ENCODE measurements around the gene TNS3.
"Not testable (repeated sequence)": the region's sequence is repeated elsewhere in the genome, so short reads cannot be mapped to it uniquely, and the experiment has no call there.

The TNS3 gene

GRCh38 chr7:47443049-47443448, 138.9 kb downstream of the TNS3 start:
- H3K4me3 ChIP-seq (ENCODE audit: low read depth, low read length), result no peak overlapping the region
- no peak for TF ChIP-seq CTCF (IDR thresholded peaks at IDR 0.05; ENCODE audit: low read depth, low read length)

- no peak for TF ChIP-seq CTCF (IDR thresholded peaks at IDR 0.05; ENCODE audit: low read depth, low read length)
Observed at GRCh38 chr7:47442605-47442865, 139.4 kb downstream of the TNS3 start.

GRCh38 chr7:47441796-47442604, 139.9 kb downstream of the TNS3 start:
- TF ChIP-seq CTCF (IDR thresholded peaks at IDR 0.05; ENCODE audit: low read depth, low read length), result no peak

More at GRCh38 chr7:47442605-47442865, 139.4 kb downstream of the TNS3 start:
- no peak overlapping the region for H3K4me3 ChIP-seq (ENCODE audit: low read depth, low read length)

GRCh38 chr7:47441048-47441447, 140.9 kb downstream of the TNS3 start:
- not testable (repeated sequence) for H3K4me3 ChIP-seq (ENCODE audit: low read depth, low read length)

More at GRCh38 chr7:47441796-47442604, 139.9 kb downstream of the TNS3 start:
- H3K4me3 ChIP-seq (ENCODE audit: low read depth, low read length), result no peak overlapping the region

GRCh38 chr7:47440320-47440719, 141.6 kb downstream of the TNS3 start:
- H3K4me3 ChIP-seq (ENCODE audit: low read depth, low read length), result no peak overlapping the region
- TF ChIP-seq CTCF (IDR thresholded peaks at IDR 0.05; ENCODE audit: low read depth, low read length), result no peak

- TF ChIP-seq CTCF (IDR thresholded peaks at IDR 0.05; ENCODE audit: low read depth, low read length), result no peak
- H3K4me3 ChIP-seq (ENCODE audit: low read depth, low read length), result no peak overlapping the region
Observed at GRCh38 chr7:47439181-47439667, 142.7 kb downstream of the TNS3 start.

- no peak overlapping the region for H3K4me3 ChIP-seq (ENCODE audit: low read depth, low read length)
Observed at GRCh38 chr7:47438411-47439029, 143.4 kb downstream of the TNS3 start.

More at GRCh38 chr7:47438411-47439029, 143.4 kb downstream of the TNS3 start:
- no peak for TF ChIP-seq CTCF (IDR thresholded peaks at IDR 0.05; ENCODE audit: low read depth, low read length)

Data from WI38 (cell line).